GM20000 (cell line): ENCODE data around the gene GRPEL2.

Experiments
- DNase-seq: peaks from one replicate; pipeline ENCODE4 v3.0.0; 2012; ENCODE audit warnings: low spot score
- TF ChIP-seq, protein P1 (sequence below): IDR thresholded peaks from 2 replicates; pipeline ENCODE4 v1.5.1; 2012; ENCODE audit warnings: mild to moderate bottlenecking, control low read depth; ENCODE audit errors: extremely low read depth, missing control alignments

Gene GRPEL2

DNA sequence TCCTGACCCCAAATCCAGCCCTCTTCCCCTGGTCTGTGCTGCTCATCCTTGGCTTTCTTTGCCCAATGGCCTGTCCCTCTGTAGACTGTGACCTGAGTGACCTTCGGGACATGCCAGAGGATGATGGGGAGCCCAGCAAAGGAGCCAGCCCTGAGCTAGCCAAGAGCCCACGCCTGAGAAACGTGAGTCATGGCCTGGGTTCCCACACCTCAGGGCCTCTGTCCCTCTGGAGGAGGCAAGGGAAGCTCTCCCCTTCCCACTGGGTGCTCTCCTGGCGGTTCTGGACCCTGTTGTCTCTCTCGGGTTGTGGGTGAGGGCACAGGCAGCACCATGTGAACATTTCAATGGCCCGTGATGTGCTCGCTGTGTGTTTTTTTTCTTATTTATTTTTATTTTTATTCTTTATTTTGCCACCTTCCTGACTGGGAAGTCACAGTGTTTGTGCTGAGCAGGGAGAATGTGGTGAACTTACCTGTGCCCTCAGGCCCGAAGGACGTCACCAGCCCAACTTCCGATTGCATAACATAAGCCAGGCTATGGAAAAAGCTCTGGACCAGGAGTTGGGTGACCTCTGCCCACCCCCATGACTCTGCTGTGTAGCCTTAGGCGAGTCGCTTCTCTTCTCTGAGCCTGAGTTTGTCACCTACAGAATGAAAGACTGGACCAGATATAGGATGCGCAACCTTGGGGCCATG is 44.1 kb upstream of the GRPEL2 start:
- no peak for DNase-seq

DNA sequence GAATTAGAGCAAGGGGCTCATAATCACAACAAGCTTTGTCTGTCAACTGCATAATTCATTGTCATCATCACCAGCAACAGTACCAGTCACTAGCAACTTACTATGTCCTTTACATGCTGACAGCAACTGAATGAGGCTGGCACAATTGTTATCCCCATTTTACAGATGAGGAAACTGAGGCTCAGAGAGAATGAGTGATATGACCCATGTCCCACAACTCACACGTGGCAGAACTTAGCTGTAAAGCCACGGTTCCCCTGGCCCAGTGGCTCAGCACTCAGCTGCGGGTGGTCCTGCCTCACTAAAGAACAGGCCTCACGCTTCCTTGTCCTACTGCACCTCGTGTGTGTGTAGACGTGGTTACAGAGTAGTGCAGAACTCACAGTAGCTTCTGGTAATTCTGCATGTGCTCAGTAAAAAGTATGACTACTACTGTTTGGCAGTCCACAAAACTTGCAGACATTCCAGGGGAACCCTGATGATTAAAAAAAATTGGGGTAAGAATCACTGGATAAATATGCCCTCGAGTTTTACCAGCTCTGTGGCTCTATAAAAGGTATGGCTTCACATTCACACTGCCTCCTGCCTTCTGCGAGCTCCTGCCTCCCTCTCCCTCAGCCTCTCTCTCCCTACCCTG is 43.4 kb upstream of the GRPEL2 start:
- DNase-seq: no peak
- TF ChIP-seq, protein P1, sequence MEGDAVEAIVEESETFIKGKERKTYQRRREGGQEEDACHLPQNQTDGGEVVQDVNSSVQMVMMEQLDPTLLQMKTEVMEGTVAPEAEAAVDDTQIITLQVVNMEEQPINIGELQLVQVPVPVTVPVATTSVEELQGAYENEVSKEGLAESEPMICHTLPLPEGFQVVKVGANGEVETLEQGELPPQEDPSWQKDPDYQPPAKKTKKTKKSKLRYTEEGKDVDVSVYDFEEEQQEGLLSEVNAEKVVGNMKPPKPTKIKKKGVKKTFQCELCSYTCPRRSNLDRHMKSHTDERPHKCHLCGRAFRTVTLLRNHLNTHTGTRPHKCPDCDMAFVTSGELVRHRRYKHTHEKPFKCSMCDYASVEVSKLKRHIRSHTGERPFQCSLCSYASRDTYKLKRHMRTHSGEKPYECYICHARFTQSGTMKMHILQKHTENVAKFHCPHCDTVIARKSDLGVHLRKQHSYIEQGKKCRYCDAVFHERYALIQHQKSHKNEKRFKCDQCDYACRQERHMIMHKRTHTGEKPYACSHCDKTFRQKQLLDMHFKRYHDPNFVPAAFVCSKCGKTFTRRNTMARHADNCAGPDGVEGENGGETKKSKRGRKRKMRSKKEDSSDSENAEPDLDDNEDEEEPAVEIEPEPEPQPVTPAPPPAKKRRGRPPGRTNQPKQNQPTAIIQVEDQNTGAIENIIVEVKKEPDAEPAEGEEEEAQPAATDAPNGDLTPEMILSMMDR: no peak

More for the DNA sequence above, 44.1 kb upstream of the GRPEL2 start:
- TF ChIP-seq, protein P1: no peak

DNA sequence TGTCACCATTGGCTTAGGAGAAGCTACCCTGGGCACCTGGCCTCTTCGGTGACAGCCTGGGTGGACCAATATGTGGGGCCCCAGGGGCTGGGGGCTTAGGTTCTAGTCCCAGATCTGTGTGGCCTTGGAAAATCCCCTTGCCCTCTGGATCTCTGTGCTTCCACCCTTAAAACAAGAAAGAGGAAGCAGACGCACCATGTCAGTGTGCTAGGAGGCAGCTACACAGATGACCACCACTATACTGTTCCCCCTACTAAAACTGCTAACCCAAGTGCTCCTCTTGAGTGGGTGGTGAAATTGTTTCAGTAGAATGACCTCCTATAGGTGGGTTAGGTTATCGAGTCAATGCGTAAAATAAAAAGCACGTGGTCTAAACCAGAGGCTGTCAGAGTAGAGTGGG is 42.7 kb upstream of the GRPEL2 start:
- TF ChIP-seq, protein P1: no peak
- DNase-seq: no peak

DNA sequence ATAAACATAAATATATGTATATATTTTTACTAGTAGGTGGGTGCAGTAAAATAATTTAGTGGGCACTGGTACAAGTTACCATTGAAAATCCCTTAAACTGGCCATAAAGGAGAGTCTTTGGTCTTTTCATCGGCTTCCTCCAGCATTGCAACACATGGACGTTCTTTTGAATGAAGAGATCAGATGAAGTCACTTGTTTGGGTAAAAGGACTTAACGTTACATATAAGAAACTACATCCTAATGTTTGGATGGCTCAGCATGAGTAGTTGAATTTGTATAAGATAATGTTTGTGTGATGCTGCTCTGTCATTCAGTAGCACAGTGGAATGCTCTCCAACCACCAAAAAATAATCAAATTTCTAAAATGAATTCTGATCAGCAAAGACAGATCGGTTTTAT is 42.1 kb upstream of the GRPEL2 start:
- TF ChIP-seq, protein P1: no peak
- no peak for DNase-seq

DNA sequence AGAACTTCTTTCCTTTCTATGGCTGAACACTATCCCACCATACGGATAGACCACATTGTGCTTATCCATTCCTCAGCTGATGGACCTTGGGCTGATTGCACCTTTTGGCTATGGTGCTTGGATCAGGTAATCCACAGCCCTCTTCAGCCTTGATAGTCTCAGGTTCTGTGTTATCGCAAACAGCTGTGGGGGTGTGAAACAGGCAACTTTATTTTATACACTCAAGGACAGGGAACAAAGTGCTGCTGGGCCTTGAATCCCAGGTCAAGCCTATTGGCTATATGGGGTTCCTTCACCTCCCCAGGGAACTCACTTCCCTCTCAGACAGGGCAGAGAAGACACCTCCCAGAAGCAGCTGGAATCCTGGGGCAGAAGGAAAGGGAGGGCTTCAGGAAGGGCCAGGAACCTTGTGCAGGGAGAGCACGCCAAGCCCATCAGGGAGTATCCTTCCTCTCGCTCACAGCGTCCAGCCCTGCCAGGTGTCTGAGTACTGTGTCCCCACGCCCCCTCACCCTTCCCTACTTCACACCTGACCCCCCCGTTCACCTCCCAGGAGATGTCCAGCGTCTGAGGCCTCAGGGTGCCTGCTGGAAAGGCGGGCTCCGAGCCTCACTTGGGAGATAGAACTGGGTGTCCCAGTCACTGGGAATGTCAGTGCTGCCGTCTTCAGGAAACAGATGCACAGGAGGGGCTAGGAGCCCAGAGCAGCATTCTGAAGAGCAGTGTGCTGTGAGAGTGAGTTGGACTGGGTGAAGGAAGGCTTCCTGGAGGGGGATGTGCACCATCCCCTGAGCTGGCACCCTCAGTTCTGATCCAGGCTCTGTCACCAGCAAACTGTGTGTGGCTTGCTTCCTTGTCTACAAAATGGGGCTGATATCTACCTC is 40.9 kb upstream of the GRPEL2 start:
- TF ChIP-seq, protein P1: no peak
- DNase-seq: no peak

DNA sequence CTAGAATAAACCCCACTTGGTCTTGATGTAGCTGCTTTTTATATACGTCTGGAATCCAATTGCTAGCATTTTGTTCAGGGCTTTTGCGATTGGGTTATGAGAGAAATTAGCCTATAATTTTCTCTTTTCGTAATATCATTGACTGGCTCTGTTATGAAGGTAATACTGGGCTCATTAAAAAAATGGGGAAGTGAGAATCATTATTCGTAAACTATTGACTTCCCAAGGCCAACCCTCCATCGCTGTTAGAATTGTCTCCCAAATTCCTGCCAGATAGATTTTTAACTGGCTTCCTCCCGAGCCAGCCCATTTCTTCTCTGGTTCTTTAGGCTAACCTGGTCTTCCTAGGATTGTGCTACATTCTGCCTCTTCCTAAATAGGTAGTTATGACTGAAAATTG is 35.9 kb upstream of the GRPEL2 start:
- no peak for DNase-seq
- TF ChIP-seq, protein P1: no peak

DNA sequence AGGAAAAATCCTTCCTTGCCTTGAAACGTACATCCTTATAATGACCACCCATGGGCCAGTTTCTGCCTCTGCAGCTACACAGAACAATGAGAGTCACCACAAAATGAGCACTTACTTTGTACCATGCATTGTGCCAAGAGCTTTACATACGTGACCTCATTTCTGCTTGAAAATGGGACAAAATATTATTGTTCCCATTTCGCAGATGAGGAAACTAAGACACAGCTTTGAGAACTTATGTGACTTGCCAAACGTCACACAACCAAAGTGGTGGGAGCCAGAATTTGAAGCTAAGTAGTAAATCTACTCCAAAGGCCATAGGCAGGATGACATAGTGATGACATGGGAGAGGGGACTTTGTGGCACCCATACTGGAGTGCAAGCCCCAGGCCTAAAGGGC is 34.8 kb upstream of the GRPEL2 start:
- TF ChIP-seq, protein P1: no peak
- no peak for DNase-seq
